DOHH2 (cell line): Measurements from ENCODE around the gene OLFM1.

Source experiments
- CTCF ChIP-seq: fragments of 200-600 bp; sonication (generic); IDR thresholded peaks from one replicate; pipeline ENCODE4 v1.5.1; 2014; ENCODE audit warnings: antibody characterized with exemption, mild to moderate bottlenecking, low read depth, low read length; ENCODE audit not compliant: poor library complexity, severe bottlenecking
- EZH2phosphoT487 ChIP-seq: fragments of 200-600 bp; sonication (generic); IDR thresholded peaks from 2 replicates; pipeline ENCODE4 v1.6.1; 2017; ENCODE audit warnings: borderline replicate concordance, mild to moderate bottlenecking, antibody characterized with exemption, low read length, moderate library complexity, mixed read lengths

GRCh38 chr9:135053133-135053532 is 34.3 kb upstream of the OLFM1 start:
- TF ChIP-seq CTCF = no peak
- TF ChIP-seq EZH2phosphoT487 = no peak
